Measurements from ENCODE around the gene MLANA.

GRCh38 chr9:5900622-5901021 lies 9.9 kb downstream of the MLANA start:
- TF ChIP-seq, protein P1, sequence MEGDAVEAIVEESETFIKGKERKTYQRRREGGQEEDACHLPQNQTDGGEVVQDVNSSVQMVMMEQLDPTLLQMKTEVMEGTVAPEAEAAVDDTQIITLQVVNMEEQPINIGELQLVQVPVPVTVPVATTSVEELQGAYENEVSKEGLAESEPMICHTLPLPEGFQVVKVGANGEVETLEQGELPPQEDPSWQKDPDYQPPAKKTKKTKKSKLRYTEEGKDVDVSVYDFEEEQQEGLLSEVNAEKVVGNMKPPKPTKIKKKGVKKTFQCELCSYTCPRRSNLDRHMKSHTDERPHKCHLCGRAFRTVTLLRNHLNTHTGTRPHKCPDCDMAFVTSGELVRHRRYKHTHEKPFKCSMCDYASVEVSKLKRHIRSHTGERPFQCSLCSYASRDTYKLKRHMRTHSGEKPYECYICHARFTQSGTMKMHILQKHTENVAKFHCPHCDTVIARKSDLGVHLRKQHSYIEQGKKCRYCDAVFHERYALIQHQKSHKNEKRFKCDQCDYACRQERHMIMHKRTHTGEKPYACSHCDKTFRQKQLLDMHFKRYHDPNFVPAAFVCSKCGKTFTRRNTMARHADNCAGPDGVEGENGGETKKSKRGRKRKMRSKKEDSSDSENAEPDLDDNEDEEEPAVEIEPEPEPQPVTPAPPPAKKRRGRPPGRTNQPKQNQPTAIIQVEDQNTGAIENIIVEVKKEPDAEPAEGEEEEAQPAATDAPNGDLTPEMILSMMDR (conservative IDR thresholded peaks at IDR 0.05 in 1 of 2, IDR thresholded peaks at IDR 0.05 in 1 of 2; ENCODE audit: extremely low read depth in 1 of 2, insufficient read depth in 1 of 2, low read depth in 1 of 2, low read length in 2 of 2): no peak
- no peak for TF ChIP-seq EZH2 (IDR thresholded peaks at IDR 0.05; ENCODE audit: borderline replicate concordance, low read length)
